Measurements from ENCODE around the gene TSNAX.
"Not testable (repeated sequence)": the region's sequence is repeated elsewhere in the genome, so short reads cannot be mapped to it uniquely, and the experiment has no call there.

DNA sequence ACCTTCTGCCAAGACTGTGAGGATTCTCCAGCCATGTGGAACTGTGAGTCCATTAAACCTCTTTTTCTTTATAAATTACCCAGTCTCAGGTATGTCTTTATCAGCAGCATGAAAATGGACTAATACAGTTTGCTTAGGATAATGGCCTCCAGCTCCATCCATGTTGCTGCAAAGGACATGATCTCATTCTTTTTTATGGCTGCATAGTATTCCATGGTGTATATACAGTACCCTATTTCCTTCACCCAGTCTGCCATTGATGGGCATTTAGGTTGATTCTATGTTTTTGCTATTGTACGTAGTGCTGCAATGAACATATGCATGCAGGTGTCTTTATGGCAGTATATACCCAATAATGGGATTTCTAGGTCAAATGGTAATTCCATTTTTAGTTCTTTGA lies 25.3 kb upstream of the TSNAX start:
- TF ChIP-seq, protein P1, sequence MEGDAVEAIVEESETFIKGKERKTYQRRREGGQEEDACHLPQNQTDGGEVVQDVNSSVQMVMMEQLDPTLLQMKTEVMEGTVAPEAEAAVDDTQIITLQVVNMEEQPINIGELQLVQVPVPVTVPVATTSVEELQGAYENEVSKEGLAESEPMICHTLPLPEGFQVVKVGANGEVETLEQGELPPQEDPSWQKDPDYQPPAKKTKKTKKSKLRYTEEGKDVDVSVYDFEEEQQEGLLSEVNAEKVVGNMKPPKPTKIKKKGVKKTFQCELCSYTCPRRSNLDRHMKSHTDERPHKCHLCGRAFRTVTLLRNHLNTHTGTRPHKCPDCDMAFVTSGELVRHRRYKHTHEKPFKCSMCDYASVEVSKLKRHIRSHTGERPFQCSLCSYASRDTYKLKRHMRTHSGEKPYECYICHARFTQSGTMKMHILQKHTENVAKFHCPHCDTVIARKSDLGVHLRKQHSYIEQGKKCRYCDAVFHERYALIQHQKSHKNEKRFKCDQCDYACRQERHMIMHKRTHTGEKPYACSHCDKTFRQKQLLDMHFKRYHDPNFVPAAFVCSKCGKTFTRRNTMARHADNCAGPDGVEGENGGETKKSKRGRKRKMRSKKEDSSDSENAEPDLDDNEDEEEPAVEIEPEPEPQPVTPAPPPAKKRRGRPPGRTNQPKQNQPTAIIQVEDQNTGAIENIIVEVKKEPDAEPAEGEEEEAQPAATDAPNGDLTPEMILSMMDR (conservative IDR thresholded peaks at IDR 0.05; ENCODE audit: low read length): not testable (repeated sequence)
- not testable (repeated sequence) for TF ChIP-seq EZH2phosphoT487 (IDR thresholded peaks at IDR 0.05; ENCODE audit: borderline replicate concordance)
